GM19467 (cell line): Measurements from ENCODE around the gene HNRNPM.

Experiments used
- ATAC-seq: cut with Tn5 transposase; IDR thresholded peaks from one replicate; pipeline ENCODE4 v1.9.1; 2021; ENCODE audit warnings: mild to moderate bottlenecking, moderate library complexity; ENCODE audit not compliant: unreplicated experiment

HNRNPM gene

GRCh38 chr19:8485561-8486371, 41.0 kb downstream of the HNRNPM start:
- ATAC-seq: no peak

GRCh38 chr19:8486661-8487136, 41.9 kb downstream of the HNRNPM start:
- no peak for ATAC-seq

GRCh38 chr19:8487137-8487851, 42.5 kb downstream of the HNRNPM start:
- no peak for ATAC-seq

GRCh38 chr19:8488365-8488764, 43.6 kb downstream of the HNRNPM start:
- no peak for ATAC-seq

- no peak for ATAC-seq
These were observed 45.0 kb downstream of the HNRNPM start for GRCh38 chr19:8489561-8490394.

- no peak for ATAC-seq
These were observed 45.6 kb downstream of the HNRNPM start for GRCh38 chr19:8490395-8490760.

GRCh38 chr19:8490873-8491272, 46.1 kb downstream of the HNRNPM start:
- no peak for ATAC-seq

- ATAC-seq: no peak
These were observed 46.8 kb downstream of the HNRNPM start for GRCh38 chr19:8491574-8491973.

- ATAC-seq: no peak
These were observed 49.4 kb downstream of the HNRNPM start for GRCh38 chr19:8494158-8494557.

- no peak for ATAC-seq
These were observed 53.5 kb downstream of the HNRNPM start for GRCh38 chr19:8498295-8498694.

GRCh38 chr19:8499048-8499833, 54.5 kb downstream of the HNRNPM start:
- ATAC-seq: no peak

- no peak for ATAC-seq
These were observed 55.4 kb downstream of the HNRNPM start for GRCh38 chr19:8500158-8500557.

GRCh38 chr19:8501516-8501915, 56.7 kb downstream of the HNRNPM start:
- ATAC-seq: no peak

- ATAC-seq: no peak
These were observed 57.2 kb downstream of the HNRNPM start for GRCh38 chr19:8501981-8502380.

- ATAC-seq: no peak
These were observed 58.7 kb downstream of the HNRNPM start for GRCh38 chr19:8503510-8503909.

- no peak for ATAC-seq
These were observed 59.4 kb downstream of the HNRNPM start for GRCh38 chr19:8504171-8504570.

- ATAC-seq: no peak
These were observed 60.1 kb downstream of the HNRNPM start for GRCh38 chr19:8504919-8505318.

- ATAC-seq: no peak
These were observed 61.1 kb downstream of the HNRNPM start for GRCh38 chr19:8505680-8506401.

- ATAC-seq: no peak
These were observed 61.7 kb downstream of the HNRNPM start for GRCh38 chr19:8506402-8506957.
